GM10266 (cell line): ENCODE results near the gene BABAM2.

Experiments
- DNase-seq: peaks from one replicate; pipeline ENCODE4 v3.0.0; 2012; ENCODE audit errors: extremely low spot score
- CTCF ChIP-seq: IDR thresholded peaks from 2 replicates; pipeline ENCODE4 v1.5.1; 2012; ENCODE audit warnings: mild to moderate bottlenecking, low read depth; ENCODE audit not compliant: control insufficient read depth, insufficient read depth; ENCODE audit errors: missing control alignments

The BABAM2 gene

GRCh38 chr2:27959496-27959895 is 69.0 kb downstream of the BABAM2 start:
- no peak for TF ChIP-seq CTCF
- no peak for DNase-seq

GRCh38 chr2:27960237-27960912 is 69.8 kb downstream of the BABAM2 start:
- DNase-seq = no peak
- TF ChIP-seq CTCF = no peak

- TF ChIP-seq CTCF = no peak
- DNase-seq = no peak
Observed at GRCh38 chr2:27962006-27962405, 71.5 kb downstream of the BABAM2 start.

- no peak for TF ChIP-seq CTCF
Observed at GRCh38 chr2:27963472-27963871, 72.9 kb downstream of the BABAM2 start.

GRCh38 chr2:27964067-27964466 is 73.5 kb downstream of the BABAM2 start:
- DNase-seq = no peak
- no peak for TF ChIP-seq CTCF

More at GRCh38 chr2:27963472-27963871, 72.9 kb downstream of the BABAM2 start:
- DNase-seq = no peak

- no peak for DNase-seq
- no peak for TF ChIP-seq CTCF
Observed at GRCh38 chr2:27965841-27966240, 75.3 kb downstream of the BABAM2 start.

GRCh38 chr2:27966466-27966865 is 75.9 kb downstream of the BABAM2 start:
- TF ChIP-seq CTCF = no peak
- no peak for DNase-seq
